ENCODE measurements around the gene TPM1. TPM values are rescaled to one million over a fixed set of nuclear protein-coding genes. Genes with fewer than 3 reads are reported as not detected.
"Not testable (repeated sequence)": the region's sequence is repeated elsewhere in the genome, so short reads cannot be mapped to it uniquely, and the experiment has no call there.

Gene TPM1
- total RNA-seq: 10 to 100 TPM; 10.8 to 11.4 TPM

DNA sequence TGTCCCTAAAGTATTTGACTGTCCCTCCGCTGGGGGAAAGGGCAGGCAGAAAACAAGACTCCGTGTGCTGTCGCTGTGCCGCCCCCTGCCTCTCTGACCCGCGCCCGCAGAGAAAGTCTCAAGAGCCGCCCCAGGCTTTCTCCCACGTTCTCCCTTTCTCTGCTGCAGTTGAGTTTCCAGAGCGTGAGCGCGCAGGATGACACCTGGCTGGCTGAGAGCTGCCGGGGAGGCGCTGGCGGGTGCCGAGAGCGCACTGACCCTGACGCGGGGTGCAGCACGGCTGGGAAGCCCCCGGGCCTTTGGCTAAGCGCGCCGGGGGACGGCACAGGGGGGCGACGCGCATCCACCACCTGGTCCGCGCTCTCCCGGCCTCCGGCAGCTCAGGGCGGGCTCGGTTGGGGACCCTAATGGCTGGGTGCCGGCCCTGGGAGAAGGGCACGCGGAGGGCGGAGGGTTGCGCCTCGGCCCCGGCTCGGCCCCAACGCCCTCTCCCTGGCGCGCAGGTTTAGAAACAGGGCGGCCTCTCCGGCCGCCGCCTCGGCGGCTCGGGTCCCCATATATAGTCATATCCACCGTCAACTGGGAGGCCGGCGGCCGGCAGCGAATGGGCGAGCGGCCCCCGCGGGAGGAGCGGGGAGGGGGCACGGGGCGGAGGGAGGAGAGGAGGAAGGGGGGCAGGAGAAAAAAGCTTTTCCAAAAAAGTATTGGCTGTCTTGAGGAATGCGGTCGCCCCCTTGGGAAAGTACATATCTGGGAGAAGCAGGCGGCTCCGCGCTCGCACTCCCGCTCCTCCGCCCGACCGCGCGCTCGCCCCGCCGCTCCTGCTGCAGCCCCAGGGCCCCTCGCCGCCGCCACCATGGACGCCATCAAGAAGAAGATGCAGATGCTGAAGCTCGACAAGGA is at the start of gene TPM1:
Gene TPM1 (plus strand): TSS at position 774 of the 903 bp plus-strand sequence. CDS start 83 bp downstream, at position 857.
- peak within 1 kb of the TSS; percentile 48 for H3K4me3 Mint-ChIP-seq
- no peaks in the 10 kb centered on the region for H3K36me3 Mint-ChIP-seq
- CTCF ChIA-PET: interaction anchor here (7.9 kb wide), 1 partner anchor 49 kb away, joined by 154 read pairs; no protein-coding TSS in a partner anchor
- H3K4me1 Mint-ChIP-seq (ENCODE audit: low read depth): peaks cover 4% of the 10 kb centered on the region
- intact Hi-C loops (cut with micrococcal nuclease): loop anchor here (10.0 kb wide), 1 partner anchor 233 kb away; the partner anchor contains the start of gene APH1B
- no peaks in the 10 kb centered on the region for H3K9me3 Mint-ChIP-seq
- H3K27me3 Mint-ChIP-seq: peaks cover 54% of the 10 kb centered on the region
- peak; percentile 18 for DNase-seq
- no peak within 1 kb of the TSS for H3K27ac Mint-ChIP-seq
- POLR2A ChIA-PET: no interaction called here

DNA sequence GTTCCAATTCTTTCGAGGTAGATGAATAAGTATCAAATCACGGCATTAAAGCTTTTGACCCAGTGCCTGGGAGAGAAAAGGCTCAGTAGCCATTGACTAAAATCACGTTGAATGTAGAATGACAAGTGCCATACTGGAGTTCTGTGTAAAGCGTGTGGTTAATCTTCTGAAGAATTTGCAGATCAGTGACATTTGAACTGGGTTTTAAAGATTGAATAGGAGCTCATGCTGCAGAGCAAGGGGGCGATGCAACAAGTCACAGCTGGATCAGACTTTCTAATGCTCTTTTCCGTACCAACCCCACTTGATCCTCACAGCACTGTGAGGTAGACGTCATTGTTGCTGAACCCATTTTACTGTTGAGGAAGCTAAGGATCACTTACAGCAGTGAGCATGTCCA is 49.5 kb upstream of the TPM1 start:
- ChIA-PET CTCF (no interaction called here), POLR2A (no interaction called here)
- H3K27ac Mint-ChIP-seq: no peak overlapping the region
- no peaks in the 10 kb centered on the region for H3K36me3 Mint-ChIP-seq
- DNase-seq: no peak
- peaks cover 8% of the 10 kb centered on the region for H3K27me3 Mint-ChIP-seq
- intact Hi-C loops (cut with micrococcal nuclease): no loop called here
- no peaks in the 10 kb centered on the region for H3K4me1 Mint-ChIP-seq (ENCODE audit: low read depth)
- no peak overlapping the region for H3K4me3 Mint-ChIP-seq
- no peaks in the 10 kb centered on the region for H3K9me3 Mint-ChIP-seq

DNA sequence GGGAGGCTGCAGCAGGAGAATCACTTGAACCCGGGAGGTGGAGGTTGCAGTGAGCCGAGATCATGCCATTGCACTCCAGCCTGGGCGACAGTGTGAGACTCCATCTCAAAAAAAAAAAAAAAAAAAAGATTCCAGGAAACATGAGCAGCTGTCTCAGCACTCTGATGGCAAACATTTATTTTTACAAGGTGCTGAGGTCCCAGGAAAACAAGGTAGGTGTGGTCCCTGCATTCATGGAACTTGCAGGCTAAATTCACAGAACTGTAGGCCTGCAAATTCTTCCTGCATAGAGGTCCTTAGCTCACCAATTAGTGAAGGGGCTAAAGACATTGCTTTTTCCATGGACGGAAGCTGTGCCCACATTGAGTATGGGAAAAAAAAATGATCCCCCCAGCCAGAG is 48.9 kb upstream of the TPM1 start:
- H3K27ac Mint-ChIP-seq; H3K9me3 Mint-ChIP-seq; H3K36me3 Mint-ChIP-seq; POLR2A ChIA-PET; DNase-seq; CTCF ChIA-PET; H3K4me1 Mint-ChIP-seq (ENCODE audit: low read depth); H3K4me3 Mint-ChIP-seq; intact Hi-C loops (cut with micrococcal nuclease): not testable (repeated sequence)
- H3K27me3 Mint-ChIP-seq: peaks cover 10% of the 10 kb centered on the region

DNA sequence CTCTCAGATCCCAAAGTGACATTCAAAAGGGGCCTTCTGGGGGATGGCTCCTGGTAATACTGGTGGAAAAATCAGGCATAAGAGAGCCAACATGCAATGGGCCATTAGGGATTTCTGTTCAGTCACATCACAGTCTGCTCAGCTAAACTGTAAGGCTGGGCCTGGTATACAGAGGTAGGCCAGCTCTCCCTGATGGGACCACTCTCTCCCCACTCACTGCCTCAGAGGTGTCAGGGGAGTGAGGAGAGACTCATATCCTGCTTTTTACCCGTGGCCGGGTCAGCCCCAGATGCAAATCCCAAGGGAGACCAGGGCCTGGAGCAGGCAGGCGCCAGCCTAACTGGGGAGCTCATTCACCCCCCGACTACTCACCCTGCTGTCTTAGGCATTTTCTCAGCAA is 48.1 kb upstream of the TPM1 start:
- no peaks in the 10 kb centered on the region for H3K9me3 Mint-ChIP-seq
- ChIA-PET POLR2A (no interaction called here), CTCF (no interaction called here)
- DNase-seq: no peak
- H3K4me1 Mint-ChIP-seq (ENCODE audit: low read depth): no peaks in the 10 kb centered on the region
- no peak overlapping the region for H3K27ac Mint-ChIP-seq
- intact Hi-C loops (cut with micrococcal nuclease): no loop called here
- no peaks in the 10 kb centered on the region for H3K36me3 Mint-ChIP-seq
- no peak overlapping the region for H3K4me3 Mint-ChIP-seq
- H3K27me3 Mint-ChIP-seq: peaks cover 9% of the 10 kb centered on the region

DNA sequence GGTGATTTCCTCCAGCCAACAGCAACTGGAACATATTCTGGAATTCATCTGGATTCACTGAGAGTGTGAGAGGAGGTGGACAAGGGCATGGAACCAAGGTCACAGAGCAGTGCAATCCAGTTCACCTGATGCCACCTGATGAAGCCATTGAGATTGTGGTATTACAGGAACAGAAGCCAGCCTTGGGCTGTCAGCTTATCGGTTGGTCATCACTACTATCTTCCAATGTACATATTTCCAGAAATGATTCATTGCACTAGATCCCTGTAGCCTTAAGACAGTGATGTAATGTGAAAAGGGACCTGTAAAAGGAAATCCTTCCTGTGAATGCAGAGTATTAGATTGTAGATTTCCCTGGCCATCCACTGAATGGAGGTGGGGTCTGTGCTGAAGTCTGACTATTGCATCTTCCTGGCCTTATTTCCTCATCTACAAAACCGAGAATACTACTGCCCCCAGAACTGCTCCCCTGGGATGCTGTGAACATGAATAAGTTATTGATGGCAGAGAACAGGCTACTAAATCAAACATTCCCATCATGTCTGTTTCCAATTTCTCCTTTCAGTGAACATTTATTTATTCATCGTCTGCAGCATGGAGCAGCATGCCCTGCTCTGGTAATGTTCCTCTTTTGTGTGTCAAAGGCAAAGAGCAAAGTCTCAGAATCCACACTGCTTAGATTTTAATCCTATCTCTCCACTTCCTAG is 47.4 kb upstream of the TPM1 start:
- no peaks in the 10 kb centered on the region for H3K9me3 Mint-ChIP-seq
- POLR2A ChIA-PET: no interaction called here
- H3K27me3 Mint-ChIP-seq: peaks cover 9% of the 10 kb centered on the region
- intact Hi-C loops (cut with micrococcal nuclease): no loop called here
- no peaks in the 10 kb centered on the region for H3K4me1 Mint-ChIP-seq (ENCODE audit: low read depth)
- H3K27ac Mint-ChIP-seq: no peak overlapping the region
- no peaks in the 10 kb centered on the region for H3K36me3 Mint-ChIP-seq
- CTCF ChIA-PET: no interaction called here
- DNase-seq: no peak
- no peak overlapping the region for H3K4me3 Mint-ChIP-seq

DNA sequence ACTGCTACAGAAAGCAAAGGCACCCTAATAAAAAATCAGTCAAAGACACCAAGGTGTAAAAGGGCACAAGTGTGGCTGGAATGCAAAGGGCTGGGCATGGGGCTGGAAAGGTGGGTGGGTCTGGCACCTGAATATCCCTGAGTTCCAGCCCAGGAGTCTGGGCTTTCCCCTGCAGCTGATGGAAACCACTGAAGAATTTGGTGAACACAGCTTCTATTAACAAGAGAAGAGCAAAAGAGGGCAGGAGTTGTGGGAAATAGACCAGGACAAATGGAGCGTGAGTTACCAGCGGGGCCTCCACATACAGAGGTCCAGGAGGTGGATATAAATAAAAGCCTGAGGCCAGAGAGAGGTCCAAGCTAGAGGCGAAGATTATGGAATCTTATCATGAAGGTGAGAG is 45.1 kb upstream of the TPM1 start:
- ChIA-PET CTCF (no interaction called here), POLR2A (no interaction called here)
- intact Hi-C loops (cut with micrococcal nuclease): no loop called here
- Mint-ChIP-seq H3K27me3 (peaks cover 2% of the 10 kb centered on the region), H3K36me3 (no peaks in the 10 kb centered on the region), H3K27ac (no peak overlapping the region), H3K4me3 (no peak overlapping the region), H3K4me1 (ENCODE audit: low read depth) (no peaks in the 10 kb centered on the region), H3K9me3 (no peaks in the 10 kb centered on the region)
- DNase-seq: no peak

DNA sequence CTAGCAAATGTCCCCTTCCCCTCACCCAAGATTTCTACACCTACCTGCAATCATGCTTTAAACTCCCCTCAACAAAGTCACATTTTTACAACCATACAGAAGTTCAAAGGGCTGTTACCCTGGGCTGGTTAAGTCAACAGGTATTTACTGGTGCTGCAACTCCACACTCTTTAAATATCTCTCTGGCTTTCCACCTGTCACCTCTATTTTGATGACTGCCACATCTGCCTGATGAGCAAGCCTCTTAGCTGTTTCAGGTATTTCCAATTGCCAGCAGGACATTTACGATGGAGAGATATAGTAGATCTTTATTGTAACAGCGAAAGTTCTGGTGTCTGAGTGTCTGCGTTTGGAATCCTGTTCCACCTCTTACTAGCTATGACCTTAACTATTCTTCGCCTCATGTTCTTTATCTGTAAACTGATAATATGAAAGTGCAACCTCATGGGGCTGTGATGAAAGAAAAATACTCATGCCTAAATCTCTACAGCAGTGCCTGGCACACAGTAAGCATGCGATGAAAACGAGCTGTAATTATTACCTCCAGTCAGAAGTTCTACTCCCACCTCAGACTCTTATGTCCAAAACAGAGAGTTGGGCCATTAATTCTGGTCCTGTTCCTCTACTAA is 44.2 kb upstream of the TPM1 start:
- H3K27ac Mint-ChIP-seq: no peak overlapping the region

DNA sequence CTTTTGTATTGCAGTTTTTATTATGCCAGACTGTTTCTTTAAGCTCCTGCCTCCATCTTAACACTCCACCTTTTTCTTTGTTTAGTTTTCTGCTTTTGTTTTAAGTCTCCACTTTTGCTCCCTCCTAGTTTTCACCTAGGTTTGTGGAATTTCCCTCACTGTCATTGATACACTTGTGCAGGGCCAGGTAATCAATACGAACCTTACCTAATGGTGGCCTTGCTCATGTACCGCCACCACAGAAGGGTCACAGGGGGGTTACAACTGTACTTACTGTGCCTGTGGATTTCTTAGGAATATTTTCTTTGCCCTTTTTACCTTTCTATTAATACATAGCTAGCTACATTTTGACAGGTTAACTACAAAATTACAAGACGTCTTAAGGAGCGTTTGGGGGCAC is 43.4 kb upstream of the TPM1 start:
- no peak overlapping the region for H3K27ac Mint-ChIP-seq
- intact Hi-C loops (cut with micrococcal nuclease): no loop called here
- no peak overlapping the region for H3K4me3 Mint-ChIP-seq
- no peak for DNase-seq
- no peaks in the 10 kb centered on the region for H3K4me1 Mint-ChIP-seq (ENCODE audit: low read depth)
- peaks cover 8% of the 10 kb centered on the region for H3K27me3 Mint-ChIP-seq
- no peaks in the 10 kb centered on the region for H3K36me3 Mint-ChIP-seq
- H3K9me3 Mint-ChIP-seq: no peaks in the 10 kb centered on the region
- ChIA-PET POLR2A (no interaction called here), CTCF (no interaction called here)

More for the DNA sequence above, 44.2 kb upstream of the TPM1 start:
- H3K36me3 Mint-ChIP-seq: no peaks in the 10 kb centered on the region
- ChIA-PET POLR2A (no interaction called here), CTCF (no interaction called here)
- intact Hi-C loops (cut with micrococcal nuclease): no loop called here
- H3K4me1 Mint-ChIP-seq (ENCODE audit: low read depth): no peaks in the 10 kb centered on the region
- peaks cover 4% of the 10 kb centered on the region for H3K27me3 Mint-ChIP-seq
- H3K9me3 Mint-ChIP-seq: no peaks in the 10 kb centered on the region
- no peak for DNase-seq
- no peak overlapping the region for H3K4me3 Mint-ChIP-seq

DNA sequence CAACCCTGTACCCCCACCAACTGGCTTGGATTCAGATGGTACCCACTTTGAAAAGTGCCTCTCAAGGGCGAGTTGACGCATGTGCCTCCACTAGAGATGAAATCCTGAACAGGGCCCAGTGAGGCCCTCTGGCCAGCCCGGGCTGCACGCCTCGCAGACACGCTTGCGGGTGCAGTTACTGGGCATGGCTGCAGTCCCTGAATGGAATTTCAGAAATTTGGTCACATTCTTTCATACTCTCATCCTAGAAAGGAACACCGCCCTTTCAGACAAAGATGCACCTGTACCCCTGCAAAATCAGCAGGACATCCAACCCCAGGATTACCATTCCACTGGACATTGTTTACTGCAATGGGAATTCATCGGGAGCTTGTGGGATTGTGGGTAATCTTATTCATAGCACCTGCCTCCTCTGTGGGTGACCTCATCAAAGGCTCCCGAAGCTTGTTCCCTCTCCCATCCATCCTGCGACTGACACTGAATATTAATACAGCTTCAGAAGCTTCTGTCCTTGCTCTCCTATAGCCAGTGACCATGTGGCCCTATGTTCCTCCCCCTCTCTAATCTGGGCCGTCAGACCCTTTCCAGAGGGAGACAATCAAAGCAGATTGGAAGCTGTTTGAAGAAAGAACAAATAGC is 42.5 kb upstream of the TPM1 start:
- ChIA-PET POLR2A (no interaction called here), CTCF (no interaction called here)
- Mint-ChIP-seq H3K27me3 (peaks cover 8% of the 10 kb centered on the region), H3K36me3 (no peaks in the 10 kb centered on the region), H3K4me1 (ENCODE audit: low read depth) (no peaks in the 10 kb centered on the region), H3K4me3 (no peak overlapping the region), H3K27ac (no peak overlapping the region), H3K9me3 (no peaks in the 10 kb centered on the region)
- intact Hi-C loops (cut with micrococcal nuclease): no loop called here
- DNase-seq: no peak

DNA sequence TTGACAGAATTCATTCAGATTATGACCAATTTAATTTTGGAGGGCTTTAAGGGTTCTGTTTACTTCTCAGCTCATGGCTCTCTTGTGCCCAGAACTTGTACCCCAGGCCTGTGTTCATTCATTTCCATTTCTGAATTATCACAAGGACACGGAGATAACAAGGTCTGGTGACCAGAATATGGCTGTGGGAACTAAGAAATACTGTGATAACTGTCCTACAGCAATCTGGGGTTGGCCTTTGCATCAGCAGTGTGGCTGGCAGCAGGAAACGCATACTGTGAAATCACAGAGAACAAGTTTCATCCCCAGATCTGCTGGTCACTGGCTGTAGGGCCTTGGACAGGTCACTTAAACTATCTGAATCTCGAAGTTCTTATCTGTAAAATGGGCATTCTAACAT is 41.8 kb upstream of the TPM1 start:
- H3K27me3 Mint-ChIP-seq: peaks cover 8% of the 10 kb centered on the region
- POLR2A ChIA-PET: no interaction called here
- intact Hi-C loops (cut with micrococcal nuclease): no loop called here
- no peaks in the 10 kb centered on the region for H3K36me3 Mint-ChIP-seq
- no peak overlapping the region for H3K4me3 Mint-ChIP-seq
- DNase-seq: no peak
- no peaks in the 10 kb centered on the region for H3K4me1 Mint-ChIP-seq (ENCODE audit: low read depth)
- no peak overlapping the region for H3K27ac Mint-ChIP-seq
- CTCF ChIA-PET: no interaction called here
- no peaks in the 10 kb centered on the region for H3K9me3 Mint-ChIP-seq

DNA sequence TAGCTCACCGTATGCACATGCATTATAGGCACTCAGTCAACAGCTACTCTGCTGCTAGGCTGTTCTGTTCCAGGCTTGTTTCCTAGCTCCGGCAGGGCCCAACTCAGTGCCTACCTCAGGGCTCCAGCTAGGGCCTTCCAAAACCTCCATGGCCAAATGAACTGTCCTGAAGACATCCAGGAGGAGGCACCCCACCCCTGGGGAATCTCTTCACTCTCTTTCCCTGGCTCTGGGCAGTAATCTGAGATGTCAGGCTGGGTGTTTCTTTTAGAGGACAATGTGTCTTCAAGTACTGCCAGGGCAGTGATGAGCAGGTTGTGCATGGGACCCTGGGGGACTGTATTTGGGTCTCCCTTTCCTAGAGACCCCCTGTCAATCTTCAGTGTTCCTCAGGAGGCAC is 38.3 kb upstream of the TPM1 start:
- no peak for DNase-seq
- intact Hi-C loops (cut with micrococcal nuclease): no loop called here
- Mint-ChIP-seq H3K9me3 (no peaks in the 10 kb centered on the region), H3K27me3 (peaks cover 8% of the 10 kb centered on the region), H3K27ac (no peak overlapping the region), H3K4me1 (ENCODE audit: low read depth) (no peaks in the 10 kb centered on the region), H3K36me3 (no peaks in the 10 kb centered on the region), H3K4me3 (no peak overlapping the region)
- POLR2A ChIA-PET: no interaction called here
- CTCF ChIA-PET: no interaction called here

Data from activated CD4-positive, alpha-beta memory T cell treated with anti-CD3 and anti-CD28 coated beads for 36 hours (primary cell).